ENCODE results near the gene IMMP2L. TPM values are rescaled to one million over a fixed set of nuclear protein-coding genes. Genes with fewer than 3 reads are reported as not detected.

Gene IMMP2L
- total RNA-seq, 2 donors from 2014 or later = 7.3 to 7.7 TPM

DNA sequence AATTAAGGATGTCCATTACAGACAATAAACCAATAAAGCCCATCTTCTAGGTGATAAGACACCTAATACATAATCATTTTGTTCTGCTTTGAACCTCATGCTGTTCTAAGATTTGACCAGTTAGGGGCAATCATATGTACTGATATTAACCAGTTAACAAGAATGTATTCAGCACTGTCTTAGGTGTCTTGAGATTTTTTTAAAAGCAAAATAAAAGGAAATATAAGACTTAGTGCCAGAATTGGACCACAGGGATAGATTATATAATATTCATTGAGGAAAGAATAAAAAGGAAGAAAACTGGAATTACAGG is 32.0 kb downstream of the IMMP2L start:
- TF ChIP-seq, protein P1, sequence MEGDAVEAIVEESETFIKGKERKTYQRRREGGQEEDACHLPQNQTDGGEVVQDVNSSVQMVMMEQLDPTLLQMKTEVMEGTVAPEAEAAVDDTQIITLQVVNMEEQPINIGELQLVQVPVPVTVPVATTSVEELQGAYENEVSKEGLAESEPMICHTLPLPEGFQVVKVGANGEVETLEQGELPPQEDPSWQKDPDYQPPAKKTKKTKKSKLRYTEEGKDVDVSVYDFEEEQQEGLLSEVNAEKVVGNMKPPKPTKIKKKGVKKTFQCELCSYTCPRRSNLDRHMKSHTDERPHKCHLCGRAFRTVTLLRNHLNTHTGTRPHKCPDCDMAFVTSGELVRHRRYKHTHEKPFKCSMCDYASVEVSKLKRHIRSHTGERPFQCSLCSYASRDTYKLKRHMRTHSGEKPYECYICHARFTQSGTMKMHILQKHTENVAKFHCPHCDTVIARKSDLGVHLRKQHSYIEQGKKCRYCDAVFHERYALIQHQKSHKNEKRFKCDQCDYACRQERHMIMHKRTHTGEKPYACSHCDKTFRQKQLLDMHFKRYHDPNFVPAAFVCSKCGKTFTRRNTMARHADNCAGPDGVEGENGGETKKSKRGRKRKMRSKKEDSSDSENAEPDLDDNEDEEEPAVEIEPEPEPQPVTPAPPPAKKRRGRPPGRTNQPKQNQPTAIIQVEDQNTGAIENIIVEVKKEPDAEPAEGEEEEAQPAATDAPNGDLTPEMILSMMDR (IDR thresholded peaks at IDR 0.05) = no peak
- no peaks in the 10 kb centered on the region for H3K9me3 ChIP-seq
- H3K27ac ChIP-seq = no peak overlapping the region
- H3K36me3 ChIP-seq = no peaks in the 10 kb centered on the region
- H3K4me3 ChIP-seq = no peak overlapping the region
- DNase-seq (ENCODE audit: low spot score) = no peak
- H3K27me3 ChIP-seq = no peaks in the 10 kb centered on the region
- H3K4me1 ChIP-seq = peaks cover 0 to 24% of the 10 kb centered on the region in 2 donors

GRCh38 chr7:111529507-111530355 is 32.6 kb downstream of the IMMP2L start:
- DNase-seq (ENCODE audit: low spot score) = no peak
- H3K4me3 ChIP-seq = no peak overlapping the region
- no peaks in the 10 kb centered on the region for H3K36me3 ChIP-seq
- H3K27ac ChIP-seq = no peak overlapping the region
- no peaks in the 10 kb centered on the region for H3K9me3 ChIP-seq
- peaks cover 0 to 24% of the 10 kb centered on the region in 2 donors for H3K4me1 ChIP-seq
- no peaks in the 10 kb centered on the region for H3K27me3 ChIP-seq
- TF ChIP-seq, protein P1 (IDR thresholded peaks at IDR 0.05) = no peak

DNA sequence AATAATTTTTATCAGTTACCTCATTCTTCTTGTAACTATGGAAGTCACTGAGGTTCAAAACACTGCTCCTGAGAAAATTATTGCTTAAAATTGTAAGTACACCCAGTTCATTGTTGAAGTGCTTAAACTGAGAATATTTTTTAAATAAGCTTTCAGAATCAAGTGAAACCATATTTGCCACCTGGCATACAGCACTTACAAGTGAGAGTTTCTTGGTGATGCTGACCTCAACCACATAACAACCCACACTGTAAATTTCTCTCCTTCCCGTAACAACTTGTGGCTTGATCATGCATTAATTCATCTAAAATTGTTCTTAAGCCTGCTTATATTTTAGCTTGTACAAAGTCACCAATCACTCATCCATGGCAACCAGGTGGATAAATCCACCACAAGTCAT is 34.0 kb downstream of the IMMP2L start:
- H3K27ac ChIP-seq = no peak overlapping the region
- H3K36me3 ChIP-seq = no peaks in the 10 kb centered on the region
- H3K4me1 ChIP-seq = peaks cover 0 to 24% of the 10 kb centered on the region in 2 donors

DNA sequence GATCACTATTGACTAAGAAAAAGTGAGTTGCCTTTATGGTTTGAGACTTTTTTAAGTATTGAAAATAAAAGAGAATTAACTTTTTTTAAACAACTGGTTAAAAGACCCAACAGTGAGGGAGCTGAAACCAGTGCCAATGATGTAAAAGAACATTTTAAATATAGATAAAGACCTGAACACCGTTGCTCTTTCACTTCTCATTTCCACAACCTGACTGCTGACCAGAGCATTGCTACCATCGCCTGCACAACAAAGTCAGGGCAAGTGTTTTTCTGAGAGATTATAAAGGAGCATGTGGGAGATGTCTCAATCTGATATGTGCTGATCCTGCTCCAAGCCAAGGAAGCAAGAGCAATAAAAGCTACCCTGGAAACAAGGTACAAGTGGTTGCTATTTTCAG is 34.7 kb downstream of the IMMP2L start:
- DNase-seq (ENCODE audit: low spot score) = no peak
- H3K27ac ChIP-seq = no peak overlapping the region
- H3K36me3 ChIP-seq = no peaks in the 10 kb centered on the region
- H3K9me3 ChIP-seq = no peaks in the 10 kb centered on the region
- H3K4me1 ChIP-seq = peaks cover 0 to 16% of the 10 kb centered on the region in 2 donors
- no peak overlapping the region for H3K4me3 ChIP-seq
- H3K27me3 ChIP-seq = no peaks in the 10 kb centered on the region
- TF ChIP-seq, protein P1 (IDR thresholded peaks at IDR 0.05) = no peak

More for the DNA sequence above, 34.0 kb downstream of the IMMP2L start:
- no peaks in the 10 kb centered on the region for H3K9me3 ChIP-seq
- no peak overlapping the region for H3K4me3 ChIP-seq
- DNase-seq (ENCODE audit: low spot score) = no peak
- TF ChIP-seq, protein P1 (IDR thresholded peaks at IDR 0.05) = no peak
- no peaks in the 10 kb centered on the region for H3K27me3 ChIP-seq

DNA sequence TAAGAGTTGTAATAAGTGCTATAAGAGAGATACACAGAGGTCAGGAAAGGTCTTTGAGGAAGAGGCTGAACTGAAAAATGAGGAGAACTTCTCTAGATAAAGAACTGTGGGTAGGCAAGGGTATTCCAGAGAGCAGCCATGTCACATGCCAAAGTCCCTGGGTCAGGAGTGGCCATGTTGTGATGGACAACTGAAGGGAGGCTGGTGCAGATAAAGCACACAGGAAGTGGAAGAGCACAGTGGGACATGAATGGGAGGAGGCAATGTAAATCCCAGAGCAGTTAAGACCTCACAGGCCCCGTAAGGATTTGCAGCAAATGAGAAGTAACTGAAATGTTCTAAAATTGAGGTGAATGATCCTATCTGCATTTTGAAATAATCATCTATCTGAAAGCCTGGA is 37.2 kb downstream of the IMMP2L start:
- H3K36me3 ChIP-seq = peaks cover 5% of the 10 kb centered on the region
- H3K4me1 ChIP-seq = peaks cover 0 to 5% of the 10 kb centered on the region in 2 donors
- DNase-seq (ENCODE audit: low spot score) = no peak
- peaks cover 0 to 6% of the 10 kb centered on the region in 2 donors for H3K9me3 ChIP-seq
- H3K27ac ChIP-seq = no peak overlapping the region
- TF ChIP-seq, protein P1 (IDR thresholded peaks at IDR 0.05) = no peak
- H3K4me3 ChIP-seq = no peak overlapping the region
- no peaks in the 10 kb centered on the region for H3K27me3 ChIP-seq

Data from right atrium auricular region (tissue), 2 donors.